Suprapubic skin (tissue), 4 donors: ENCODE results near the gene ADAMTSL2. TPM values are rescaled to one million over a fixed set of nuclear protein-coding genes. Genes with fewer than 3 reads are reported as not detected.
A peak's percentile ranks its signal among the peaks of the same experiment; 100 is the strongest.

Experiments used
- DNase-seq, 2 donors: peaks; one replicate each; pipeline ENCODE4 v3.0.0-alpha.2; 2019; ENCODE audit warnings: low spot score in 2 of 2
- H3K27ac ChIP-seq: fragments of 200-600 bp; sonication (generic); one replicate; pipeline ENCODE4 v1.5.1; 2019
- H3K27me3 ChIP-seq: fragments of 200-600 bp; sonication (generic); one replicate; pipeline ENCODE4 v1.5.1; 2019
- H3K36me3 ChIP-seq: fragments of 200-600 bp; sonication (generic); one replicate; pipeline ENCODE4 v1.5.1; 2019
- H3K4me1 ChIP-seq: fragments of 200-600 bp; sonication (generic); one replicate; pipeline ENCODE4 v1.5.1; 2019
- H3K4me3 ChIP-seq: fragments of 200-600 bp; sonication (generic); one replicate; pipeline ENCODE4 v1.5.1; 2019; ENCODE audit warnings: mild to moderate bottlenecking
- H3K9me3 ChIP-seq: fragments of 200-600 bp; sonication (generic); one replicate; pipeline ENCODE4 v1.5.1; 2019
- CTCF ChIP-seq, 2 donors: fragments of 200-600 bp in 1 of 2; fragments of 450-650 bp in 1 of 2; sonication (generic) in 1 of 2; IDR thresholded peaks; one replicate each; pipeline ENCODE4 v1.5.1; 2016 to 2019; ENCODE audit warnings: antibody characterized with exemption in 2 of 2, mild to moderate bottlenecking in 1 of 2, moderate library complexity in 1 of 2
- EP300 ChIP-seq: sonication (generic); formaldehyde crosslinking; IDR thresholded peaks from one replicate; pipeline ENCODE4 v1.6.1; 2017; ENCODE audit warnings: antibody characterized with exemption
- POLR2A ChIP-seq, 2 donors: fragments of 450-650 bp; IDR thresholded peaks; one replicate each; pipeline ENCODE4 v1.6.1; 2017; ENCODE audit warnings: antibody characterized with exemption in 2 of 2, mild to moderate bottlenecking in 2 of 2, moderate library complexity in 2 of 2
- POLR2AphosphoS5 ChIP-seq, 3 donors: sonication (generic); formaldehyde crosslinking; IDR thresholded peaks; one replicate each; pipeline ENCODE4 v1.6.1; 2017; ENCODE audit warnings: antibody characterized with exemption in 3 of 3
- WGBS: methylation state at CpG from one replicate; pipeline ENCODE4 v1.1.5; 2018; 5-methylcytosine and 5-hydroxymethylcytosine counted together
- total RNA-seq, 4 donors: library from RNA; depleted of rRNA; stranded (reverse); fragments of >200 nt; gene quantifications; one replicate each; pipeline ENCODE4 v1.1.0, GENCODE V29; 2016

ADAMTSL2 gene
- total RNA-seq, 4 donors from 2014 or later = 0.16 to 0.85 (median 0.46) TPM

- no peaks in the 10 kb centered on the region for H3K9me3 ChIP-seq
- H3K4me1 ChIP-seq = peaks cover 28% of the 10 kb centered on the region
- H3K36me3 ChIP-seq = no peaks in the 10 kb centered on the region
- H3K27me3 ChIP-seq = peaks cover 75% of the 10 kb centered on the region
- H3K4me3 ChIP-seq = no peak overlapping the region
- 28% methylated on average over 5 of the region's 11 CpGs for WGBS
- no peak for TF ChIP-seq EP300
- TF ChIP-seq POLR2A (IDR thresholded peaks at IDR 0.05) = no peak
- TF ChIP-seq CTCF (IDR thresholded peaks at IDR 0.05) = no peak
- TF ChIP-seq POLR2AphosphoS5 (IDR thresholded peaks at IDR 0.05) = no peak
- DNase-seq = no peak
- no peak overlapping the region for H3K27ac ChIP-seq
Observed at GRCh38 chr9:133528876-133529241, 5.6 kb upstream of the ADAMTSL2 start.

GRCh38 chr9:133529457-133529856 lies 5.0 kb upstream of the ADAMTSL2 start:
- WGBS = 100% methylated on average over 2 of the region's 7 CpGs
- no peak for DNase-seq
- TF ChIP-seq EP300 (no peak), CTCF (IDR thresholded peaks at IDR 0.05) (no peak), POLR2AphosphoS5 (IDR thresholded peaks at IDR 0.05) (no peak), POLR2A (IDR thresholded peaks at IDR 0.05) (no peak)
- no peaks in the 10 kb centered on the region for H3K9me3 ChIP-seq
- H3K27me3 ChIP-seq = peaks cover 81% of the 10 kb centered on the region
- H3K4me1 ChIP-seq = peaks cover 34% of the 10 kb centered on the region
- no peak overlapping the region for H3K4me3 ChIP-seq
- no peak overlapping the region for H3K27ac ChIP-seq
- H3K36me3 ChIP-seq = no peaks in the 10 kb centered on the region

GRCh38 chr9:133529874-133530273 lies 4.6 kb upstream of the ADAMTSL2 start:
- H3K9me3 ChIP-seq = no peaks in the 10 kb centered on the region
- no peak overlapping the region for H3K4me3 ChIP-seq
- H3K27ac ChIP-seq = no peak overlapping the region
- H3K27me3 ChIP-seq = peaks cover 85% of the 10 kb centered on the region
- H3K4me1 ChIP-seq = peaks cover 38% of the 10 kb centered on the region
- no peak for TF ChIP-seq EP300
- no peak for TF ChIP-seq POLR2AphosphoS5 (IDR thresholded peaks at IDR 0.05)
- no peak for TF ChIP-seq CTCF (IDR thresholded peaks at IDR 0.05)
- TF ChIP-seq POLR2A (IDR thresholded peaks at IDR 0.05) = no peak
- no peak for DNase-seq
- WGBS = 83% methylated on average over 6 of the region's 7 CpGs
- no peaks in the 10 kb centered on the region for H3K36me3 ChIP-seq

- WGBS = 92% methylated on average over 2 of the region's 9 CpGs
- Histone ChIP-seq H3K4me3 (no peak overlapping the region), H3K27me3 (peaks cover 97% of the 10 kb centered on the region), H3K9me3 (no peaks in the 10 kb centered on the region), H3K4me1 (peaks cover 39% of the 10 kb centered on the region), H3K27ac (no peak overlapping the region), H3K36me3 (no peaks in the 10 kb centered on the region)
- TF ChIP-seq POLR2AphosphoS5 (IDR thresholded peaks at IDR 0.05) (no peak), POLR2A (IDR thresholded peaks at IDR 0.05) (no peak), CTCF (IDR thresholded peaks at IDR 0.05) (no peak), EP300 (no peak)
- no peak for DNase-seq
Observed at GRCh38 chr9:133531293-133531692, 3.2 kb upstream of the ADAMTSL2 start.

- Histone ChIP-seq H3K4me3 (no peak overlapping the region), H3K36me3 (no peaks in the 10 kb centered on the region), H3K9me3 (no peaks in the 10 kb centered on the region), H3K27ac (no peak overlapping the region), H3K27me3 (peaks cover 79% of the 10 kb centered on the region), H3K4me1 (peaks cover 23% of the 10 kb centered on the region)
- TF ChIP-seq EP300 (no peak), CTCF (IDR thresholded peaks at IDR 0.05) (peak; percentile 12 to 40)
- DNase-seq = peak in 1 of 2 donors; percentile 79
- 80% methylated on average over 10 of the region's 20 CpGs for WGBS
Observed at GRCh38 chr9:133532937-133533668, 1.4 kb upstream of the ADAMTSL2 start.
